ENCODE results near the gene KCNJ5.

KCNJ5 gene

GRCh38 chr11:128890543-128891368 lies at the start of gene KCNJ5:
KCNJ5 (plus strand) TSS chr11:128891356; CDS start chr11:128911274, 19,918 bp downstream.
- no peak for DNase-seq (ENCODE audit: low spot score)

- no peak for DNase-seq (ENCODE audit: low spot score)
Measured at GRCh38 chr11:128841461-128842072, 49.6 kb upstream of the KCNJ5 start.

- no peak for DNase-seq (ENCODE audit: low spot score)
Measured at GRCh38 chr11:128843198-128843785, 47.9 kb upstream of the KCNJ5 start.

GRCh38 chr11:128845334-128845780 lies 45.8 kb upstream of the KCNJ5 start:
- no peak for DNase-seq (ENCODE audit: low spot score)

- no peak for DNase-seq (ENCODE audit: low spot score)
Measured at GRCh38 chr11:128846985-128847384, 44.2 kb upstream of the KCNJ5 start.

GRCh38 chr11:128848815-128849455 lies 42.2 kb upstream of the KCNJ5 start:
- DNase-seq (ENCODE audit: low spot score) = peak; percentile 54

GRCh38 chr11:128852327-128853023 lies 38.7 kb upstream of the KCNJ5 start:
- DNase-seq (ENCODE audit: low spot score) = no peak

GRCh38 chr11:128853559-128853958 lies 37.6 kb upstream of the KCNJ5 start:
- DNase-seq (ENCODE audit: low spot score) = no peak

GRCh38 chr11:128854841-128855240 lies 36.3 kb upstream of the KCNJ5 start:
- DNase-seq (ENCODE audit: low spot score) = no peak

GRCh38 chr11:128856241-128856640 lies 34.9 kb upstream of the KCNJ5 start:
- no peak for DNase-seq (ENCODE audit: low spot score)

- DNase-seq (ENCODE audit: low spot score) = no peak
Measured at GRCh38 chr11:128857341-128857740, 33.8 kb upstream of the KCNJ5 start.

- peak; percentile 85 for DNase-seq (ENCODE audit: low spot score)
Measured at GRCh38 chr11:128859563-128860441, 31.4 kb upstream of the KCNJ5 start.

GRCh38 chr11:128860571-128861361 lies 30.4 kb upstream of the KCNJ5 start:
- no peak for DNase-seq (ENCODE audit: low spot score)

- no peak for DNase-seq (ENCODE audit: low spot score)
Measured at GRCh38 chr11:128862406-128862805, 28.8 kb upstream of the KCNJ5 start.

GRCh38 chr11:128862908-128863660 lies 28.1 kb upstream of the KCNJ5 start:
- DNase-seq (ENCODE audit: low spot score) = no peak

GRCh38 chr11:128865490-128865889 lies 25.7 kb upstream of the KCNJ5 start:
- DNase-seq (ENCODE audit: low spot score) = no peak

- DNase-seq (ENCODE audit: low spot score) = no peak
Measured at GRCh38 chr11:128867277-128867676, 23.9 kb upstream of the KCNJ5 start, which contains the start of gene KCNJ1. KCNJ1 (minus strand) TSS chr11:128867296; CDS start chr11:128840243, 27,053 bp downstream.

- peak; percentile 11 for DNase-seq (ENCODE audit: low spot score)
Measured at GRCh38 chr11:128868841-128869671, 22.1 kb upstream of the KCNJ5 start.
